Panc1 (cell line): ENCODE results near the gene EARS2. TPM values are rescaled to one million over a fixed set of nuclear protein-coding genes. Genes with fewer than 3 reads are reported as not detected.

Source experiments
- ATAC-seq: fragments of 200-7000 bp; cut with Tn5 transposase; 2 replicates; pipeline ENCODE4 v1.9.1; 2020; ENCODE audit warnings: mild to moderate bottlenecking, moderate library complexity
- BruUV-seq: library from RNA; stranded (reverse); fragments of 400-500 nt; replicated peaks from 2 replicates; lab custom pipeline; 2021; lab: Mats Ljungman, UMichigan
- CTCF ChIA-PET: fragments of 300-600 bp; sonication (Branson Sonifier 250); formaldehyde crosslinking; loops from one replicate; lab custom pipeline; 2022; ENCODE audit warnings: antibody characterized with exemption; lab: Charles Lee
- POLR2A ChIA-PET: fragments of 300-600 bp; sonication (Branson Sonifier 250); formaldehyde crosslinking; loops from one replicate; lab custom pipeline; 2022; ENCODE audit warnings: antibody characterized with exemption; lab: Charles Lee
- DNase-seq: peaks from one replicate; pipeline ENCODE4 v3.0.0-alpha.2; 2010; ENCODE audit warnings: low read depth, low spot score
- H3K27ac ChIP-seq: 2 replicates; pipeline ENCODE4 v1.5.1; 2011; ENCODE audit warnings: mild to moderate bottlenecking, low read length, inconsistent platforms
- H3K27me3 ChIP-seq: fragments of 200-500 bp; sonication (Bioruptor generic); 2 replicates; pipeline ENCODE4 v1.6.0; 2014; ENCODE audit warnings: low read length, inconsistent platforms; ENCODE audit not compliant: control insufficient read depth, insufficient read depth
- H3K36me3 ChIP-seq: fragments of 200-500 bp; sonication (Bioruptor generic); 2 replicates; pipeline ENCODE4 v1.5.1; 2014; ENCODE audit warnings: inconsistent platforms, mild to moderate bottlenecking, low read length, moderate library complexity; ENCODE audit not compliant: control insufficient read depth, insufficient read depth
- H3K4me1 ChIP-seq: 2 replicates; pipeline ENCODE4 v1.5.1; 2011; ENCODE audit warnings: inconsistent platforms, mild to moderate bottlenecking, low read length, moderate library complexity; ENCODE audit not compliant: control insufficient read depth, insufficient read depth
- H3K4me3 ChIP-seq, 2 experiments: 2 replicates each; pipeline ENCODE4 v1.5.1; 2011 to 2012; ENCODE audit warnings: low read depth in 2 of 2, low read length in 2 of 2, mild to moderate bottlenecking in 2 of 2, inconsistent platforms in 1 of 2, moderate library complexity in 1 of 2
- H3K9me3 ChIP-seq: fragments of 200-500 bp; sonication (Bioruptor generic); 2 replicates; pipeline ENCODE4 v1.5.1; 2014; ENCODE audit warnings: low read depth, mild to moderate bottlenecking, inconsistent platforms, low read length, moderate library complexity; ENCODE audit not compliant: control insufficient read depth, insufficient read depth
- CTCF ChIP-seq: fragments of 450-650 bp; IDR thresholded peaks from 2 replicates; pipeline ENCODE4 v1.5.1; 2017; ENCODE audit warnings: mild to moderate bottlenecking
- POLR2AphosphoS5 ChIP-seq: IDR thresholded peaks from 2 replicates; pipeline ENCODE4 v1.6.1; 2012; ENCODE audit warnings: mild to moderate bottlenecking, low read depth, low read length, moderate library complexity
- SIN3A ChIP-seq: IDR thresholded peaks from 2 replicates; pipeline ENCODE4 v1.6.1; 2012; ENCODE audit warnings: low read depth, mild to moderate bottlenecking, low read length, moderate library complexity, borderline replicate concordance; ENCODE audit not compliant: insufficient read depth
- TCF7L2 ChIP-seq: IDR thresholded peaks from 2 replicates; pipeline ENCODE4 v1.6.1; 2011; ENCODE audit warnings: mild to moderate bottlenecking, low read depth, low read length, inconsistent platforms
- in situ Hi-C: cut with HindIII; loops from 2 replicates; pipeline ENCODE4 v1.10.0; 2016; ENCODE audit warnings: low sequenced_read_pairs, low pct_unique_long_range_greater_than_20kb
- intact Hi-C: fragments of 100-400 bp; cut with micrococcal nuclease; formaldehyde crosslinking; loops from one replicate; pipeline ENCODE4 v1.10.0; 2022; ENCODE audit not compliant: unreplicated experiment
- total RNA-seq: library from RNA; stranded (reverse); gene quantifications from one replicate; pipeline ENCODE4 v1.2.1, GENCODE V29; 2021; ENCODE audit not compliant: unreplicated experiment
- TF ChIP-seq, protein P1 (sequence below), 2 experiments: IDR thresholded peaks; 2 replicates each; pipeline ENCODE4 v1.6.1; 2011 to 2012; ENCODE audit warnings: low read depth in 2 of 2, control low read depth in 1 of 2, low read length in 1 of 2, mild to moderate bottlenecking in 1 of 2, moderate library complexity in 1 of 2; ENCODE audit not compliant: insufficient read depth in 1 of 2

The EARS2 gene
- total RNA-seq, 1 experiment from 2014 or later, result 31.3 TPM

- no peak overlapping the region for H3K27ac ChIP-seq
- peaks cover 20% of the 10 kb centered on the region for H3K36me3 ChIP-seq
- H3K4me1 ChIP-seq, result no peaks in the 10 kb centered on the region
- BruUV-seq, result no TSS peak
- no peaks in the 10 kb centered on the region for H3K27me3 ChIP-seq
- intact Hi-C loops, result no loop called here
- ChIA-PET POLR2A (no interaction called here), CTCF (no interaction called here)
- ATAC-seq (no peak), DNase-seq (no peak)
- in situ Hi-C loops, result no loop called here
- TF ChIP-seq POLR2AphosphoS5 (no peak), TCF7L2 (no peak), SIN3A (no peak), CTCF (no peak)
- TF ChIP-seq, protein P1, sequence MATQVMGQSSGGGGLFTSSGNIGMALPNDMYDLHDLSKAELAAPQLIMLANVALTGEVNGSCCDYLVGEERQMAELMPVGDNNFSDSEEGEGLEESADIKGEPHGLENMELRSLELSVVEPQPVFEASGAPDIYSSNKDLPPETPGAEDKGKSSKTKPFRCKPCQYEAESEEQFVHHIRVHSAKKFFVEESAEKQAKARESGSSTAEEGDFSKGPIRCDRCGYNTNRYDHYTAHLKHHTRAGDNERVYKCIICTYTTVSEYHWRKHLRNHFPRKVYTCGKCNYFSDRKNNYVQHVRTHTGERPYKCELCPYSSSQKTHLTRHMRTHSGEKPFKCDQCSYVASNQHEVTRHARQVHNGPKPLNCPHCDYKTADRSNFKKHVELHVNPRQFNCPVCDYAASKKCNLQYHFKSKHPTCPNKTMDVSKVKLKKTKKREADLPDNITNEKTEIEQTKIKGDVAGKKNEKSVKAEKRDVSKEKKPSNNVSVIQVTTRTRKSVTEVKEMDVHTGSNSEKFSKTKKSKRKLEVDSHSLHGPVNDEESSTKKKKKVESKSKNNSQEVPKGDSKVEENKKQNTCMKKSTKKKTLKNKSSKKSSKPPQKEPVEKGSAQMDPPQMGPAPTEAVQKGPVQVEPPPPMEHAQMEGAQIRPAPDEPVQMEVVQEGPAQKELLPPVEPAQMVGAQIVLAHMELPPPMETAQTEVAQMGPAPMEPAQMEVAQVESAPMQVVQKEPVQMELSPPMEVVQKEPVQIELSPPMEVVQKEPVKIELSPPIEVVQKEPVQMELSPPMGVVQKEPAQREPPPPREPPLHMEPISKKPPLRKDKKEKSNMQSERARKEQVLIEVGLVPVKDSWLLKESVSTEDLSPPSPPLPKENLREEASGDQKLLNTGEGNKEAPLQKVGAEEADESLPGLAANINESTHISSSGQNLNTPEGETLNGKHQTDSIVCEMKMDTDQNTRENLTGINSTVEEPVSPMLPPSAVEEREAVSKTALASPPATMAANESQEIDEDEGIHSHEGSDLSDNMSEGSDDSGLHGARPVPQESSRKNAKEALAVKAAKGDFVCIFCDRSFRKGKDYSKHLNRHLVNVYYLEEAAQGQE (IDR thresholded peaks at IDR 0.05; ENCODE audit: insufficient read depth in 1 of 2, low read depth in 2 of 2, low read length in 1 of 2), result no peak
- H3K4me3 ChIP-seq, result no peak overlapping the region
- H3K9me3 ChIP-seq, result no peaks in the 10 kb centered on the region
These were observed 16.7 kb upstream of the EARS2 start for GRCh38 chr16:23573817-23574216.

- in situ Hi-C loops (no loop called here), intact Hi-C loops (no loop called here)
- ATAC-seq (no peak), DNase-seq (no peak)
- peaks cover 20% of the 10 kb centered on the region for H3K36me3 ChIP-seq
- H3K27me3 ChIP-seq, result no peaks in the 10 kb centered on the region
- CTCF ChIA-PET, result no interaction called here
- no peak overlapping the region for H3K27ac ChIP-seq
- no peak overlapping the region for H3K4me3 ChIP-seq
- no peaks in the 10 kb centered on the region for H3K4me1 ChIP-seq
- no TSS peak for BruUV-seq
- H3K9me3 ChIP-seq, result no peaks in the 10 kb centered on the region
- TF ChIP-seq, protein P1 (IDR thresholded peaks at IDR 0.05; ENCODE audit: insufficient read depth in 1 of 2, low read depth in 2 of 2, low read length in 1 of 2), result no peak
- TF ChIP-seq POLR2AphosphoS5, result no peak
- POLR2A ChIA-PET, result no interaction called here
These were observed 15.2 kb upstream of the EARS2 start for GRCh38 chr16:23572394-23572793.
